ENCODE results near the gene SLC9A9. TPM values are rescaled to one million over a fixed set of nuclear protein-coding genes. Genes with fewer than 3 reads are reported as not detected.

SLC9A9 gene
- total and polyA plus RNA-seq, 2 experiments from 2014 or later, result 2.2 to 6.8 TPM

- H3K27ac ChIP-seq, result no peak overlapping the region
- no peaks in the 10 kb centered on the region for H3K79me2 ChIP-seq
- no peaks in the 10 kb centered on the region for H3K9me2 ChIP-seq (replicated peaks; ENCODE audit: insufficient read depth)
- 100% methylated on average over 1 of the region's 1 CpG for WGBS (ENCODE audit: low lambda C conversion rate, missing lambda C conversion rate)
- no peaks in the 10 kb centered on the region for H3K9me3 ChIP-seq (ENCODE audit: low read depth)
- TF ChIP-seq CTCF (IDR thresholded peaks at IDR 0.05; ENCODE audit: poor library complexity) (no peak), EZH2 (IDR thresholded peaks at IDR 0.05; ENCODE audit: borderline replicate concordance) (no peak), EZH2phosphoT487 (IDR thresholded peaks at IDR 0.05; ENCODE audit: low read depth, severe bottlenecking, unreplicated experiment) (no peak)
- no peaks in the 10 kb centered on the region for H4K20me1 ChIP-seq (ENCODE audit: insufficient read depth, poor library complexity, severe bottlenecking)
- no peaks in the 10 kb centered on the region for H3K27me3 ChIP-seq
- no peaks in the 10 kb centered on the region for H3K4me1 ChIP-seq (ENCODE audit: insufficient read depth)
- no peak overlapping the region for H3K4me3 ChIP-seq
- no peak overlapping the region for H3K4me2 ChIP-seq
- H3K36me3 ChIP-seq (replicated peaks; ENCODE audit: insufficient read depth, low read depth), result no peaks in the 10 kb centered on the region
- no peak for DNase-seq (ENCODE audit: low spot score)
- no peak overlapping the region for H2AFZ ChIP-seq
Observed at GRCh38 chr3:143267989-143268388, 580.3 kb downstream of the SLC9A9 start.

- no peak for DNase-seq (ENCODE audit: low spot score)
- H3K4me2 ChIP-seq, result no peak overlapping the region
- H3K9me2 ChIP-seq (replicated peaks; ENCODE audit: insufficient read depth), result no peaks in the 10 kb centered on the region
- H3K79me2 ChIP-seq, result no peaks in the 10 kb centered on the region
- H3K9me3 ChIP-seq (ENCODE audit: low read depth), result no peaks in the 10 kb centered on the region
- H3K36me3 ChIP-seq (replicated peaks; ENCODE audit: insufficient read depth, low read depth), result no peaks in the 10 kb centered on the region
- H3K4me1 ChIP-seq (ENCODE audit: insufficient read depth), result no peaks in the 10 kb centered on the region
- H3K27ac ChIP-seq, result no peak overlapping the region
- H2AFZ ChIP-seq, result no peak overlapping the region
- no peaks in the 10 kb centered on the region for H4K20me1 ChIP-seq (ENCODE audit: insufficient read depth, poor library complexity, severe bottlenecking)
- H3K4me3 ChIP-seq, result no peak overlapping the region
- TF ChIP-seq EZH2 (IDR thresholded peaks at IDR 0.05; ENCODE audit: borderline replicate concordance), result no peak
- no peak for TF ChIP-seq EZH2phosphoT487 (IDR thresholded peaks at IDR 0.05; ENCODE audit: low read depth, severe bottlenecking, unreplicated experiment)
- no peak for TF ChIP-seq CTCF (IDR thresholded peaks at IDR 0.05; ENCODE audit: poor library complexity)
- no peaks in the 10 kb centered on the region for H3K27me3 ChIP-seq
Observed at GRCh38 chr3:143266927-143267326, 581.3 kb downstream of the SLC9A9 start.

GRCh38 chr3:143266511-143266910, 581.8 kb downstream of the SLC9A9 start:
- Histone ChIP-seq H2AFZ (no peak overlapping the region), H3K79me2 (no peaks in the 10 kb centered on the region), H3K4me1 (ENCODE audit: insufficient read depth) (no peaks in the 10 kb centered on the region), H3K27me3 (no peaks in the 10 kb centered on the region), H3K36me3 (replicated peaks; ENCODE audit: insufficient read depth, low read depth) (no peaks in the 10 kb centered on the region), H4K20me1 (ENCODE audit: insufficient read depth, poor library complexity, severe bottlenecking) (no peaks in the 10 kb centered on the region), H3K9me2 (replicated peaks; ENCODE audit: insufficient read depth) (no peaks in the 10 kb centered on the region), H3K4me3 (no peak overlapping the region), H3K4me2 (no peak overlapping the region), H3K9me3 (ENCODE audit: low read depth) (no peaks in the 10 kb centered on the region), H3K27ac (no peak overlapping the region)
- DNase-seq (ENCODE audit: low spot score), result no peak
- TF ChIP-seq EZH2 (IDR thresholded peaks at IDR 0.05; ENCODE audit: borderline replicate concordance) (no peak), EZH2phosphoT487 (IDR thresholded peaks at IDR 0.05; ENCODE audit: low read depth, severe bottlenecking, unreplicated experiment) (no peak), CTCF (IDR thresholded peaks at IDR 0.05; ENCODE audit: poor library complexity) (no peak)
- WGBS (ENCODE audit: low lambda C conversion rate, missing lambda C conversion rate), result 73% methylated on average over 2 of the region's 2 CpGs

- H3K9me3 ChIP-seq (ENCODE audit: low read depth), result no peaks in the 10 kb centered on the region
Observed at GRCh38 chr3:143265501-143266070, 582.7 kb downstream of the SLC9A9 start.

More at GRCh38 chr3:143265501-143266070, 582.7 kb downstream of the SLC9A9 start:
- TF ChIP-seq CTCF (IDR thresholded peaks at IDR 0.05; ENCODE audit: poor library complexity) (no peak), EZH2 (IDR thresholded peaks at IDR 0.05; ENCODE audit: borderline replicate concordance) (no peak), EZH2phosphoT487 (IDR thresholded peaks at IDR 0.05; ENCODE audit: low read depth, severe bottlenecking, unreplicated experiment) (no peak)
- Histone ChIP-seq H4K20me1 (ENCODE audit: insufficient read depth, poor library complexity, severe bottlenecking) (no peaks in the 10 kb centered on the region), H3K9me2 (replicated peaks; ENCODE audit: insufficient read depth) (no peaks in the 10 kb centered on the region), H3K27ac (no peak overlapping the region), H3K36me3 (replicated peaks; ENCODE audit: insufficient read depth, low read depth) (no peaks in the 10 kb centered on the region), H3K4me1 (ENCODE audit: insufficient read depth) (no peaks in the 10 kb centered on the region), H3K79me2 (no peaks in the 10 kb centered on the region), H3K27me3 (no peaks in the 10 kb centered on the region), H3K4me3 (no peak overlapping the region), H2AFZ (no peak overlapping the region), H3K4me2 (no peak overlapping the region)
- DNase-seq (ENCODE audit: low spot score), result no peak
- 91% methylated on average over 7 of the region's 7 CpGs for WGBS (ENCODE audit: low lambda C conversion rate, missing lambda C conversion rate)
